ENCODE data around the gene ACSS1.
A peak's percentile ranks its signal among the peaks of the same experiment; 100 is the strongest.

ACSS1 gene

GRCh38 chr20:25031241-25031640 lies 26.7 kb downstream of the ACSS1 start:
- no peak for TF ChIP-seq CTCF (IDR thresholded peaks at IDR 0.05)
- no peak overlapping the region for H3K4me3 ChIP-seq
- no peak overlapping the region for H3K27ac ChIP-seq
- DNase-seq (ENCODE audit: low spot score): no peak

GRCh38 chr20:25030649-25031207 lies 27.2 kb downstream of the ACSS1 start:
- TF ChIP-seq CTCF (IDR thresholded peaks at IDR 0.05): no peak
- DNase-seq (ENCODE audit: low spot score): no peak
- Histone ChIP-seq H3K27ac (peak overlapping the region in 1 of 2 donors; percentile 6), H3K4me3 (no peak overlapping the region)

- no peak for DNase-seq (ENCODE audit: low spot score)
- no peak overlapping the region for H3K4me3 ChIP-seq
- peak overlapping the region in 1 of 2 donors; percentile 6 for H3K27ac ChIP-seq
- TF ChIP-seq CTCF (IDR thresholded peaks at IDR 0.05): no peak
Measured at GRCh38 chr20:25030007-25030648, 27.8 kb downstream of the ACSS1 start.

- no peak for DNase-seq (ENCODE audit: low spot score)
- Histone ChIP-seq H3K27ac (no peak overlapping the region), H3K4me3 (no peak overlapping the region)
- TF ChIP-seq CTCF (IDR thresholded peaks at IDR 0.05): no peak
Measured at GRCh38 chr20:25025986-25026605, 31.8 kb downstream of the ACSS1 start.

GRCh38 chr20:25025091-25025861 lies 32.7 kb downstream of the ACSS1 start:
- DNase-seq (ENCODE audit: low spot score): no peak
- Histone ChIP-seq H3K4me3 (no peak overlapping the region), H3K27ac (no peak overlapping the region)
- no peak for TF ChIP-seq CTCF (IDR thresholded peaks at IDR 0.05)

- no peak for TF ChIP-seq CTCF (IDR thresholded peaks at IDR 0.05)
- no peak overlapping the region for H3K4me3 ChIP-seq
- H3K27ac ChIP-seq: no peak overlapping the region
- no peak for DNase-seq (ENCODE audit: low spot score)
Measured at GRCh38 chr20:25024171-25024570, 33.8 kb downstream of the ACSS1 start.
